ENCODE measurements around the gene DIAPH3.

Gene DIAPH3

DNA sequence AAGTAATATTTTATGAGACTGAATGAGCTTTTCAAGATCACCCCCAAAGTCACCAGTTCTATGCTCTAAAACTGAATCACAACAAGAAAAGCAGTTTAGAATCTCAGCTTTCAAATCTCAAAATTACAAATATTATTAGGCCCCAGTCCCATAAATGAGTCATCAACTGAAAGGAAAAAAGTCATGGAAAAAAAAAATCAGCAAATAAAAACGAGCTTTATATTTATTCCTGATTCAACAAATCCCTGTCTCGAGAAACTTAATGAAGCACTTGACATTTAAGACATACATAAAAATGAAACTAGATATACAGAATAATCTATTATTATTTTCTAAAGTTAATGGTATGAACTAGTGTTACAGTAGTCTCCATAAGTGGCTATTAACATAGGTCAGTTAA lies 203.0 kb downstream of the DIAPH3 start:
- DNase-seq (ENCODE audit: insufficient read length, low spot score) (no peak), FAIRE-seq (no peak)
- no peak for TF ChIP-seq POLR2A (IDR thresholded peaks at IDR 0.05; ENCODE audit: low read depth, low read length)

DNA sequence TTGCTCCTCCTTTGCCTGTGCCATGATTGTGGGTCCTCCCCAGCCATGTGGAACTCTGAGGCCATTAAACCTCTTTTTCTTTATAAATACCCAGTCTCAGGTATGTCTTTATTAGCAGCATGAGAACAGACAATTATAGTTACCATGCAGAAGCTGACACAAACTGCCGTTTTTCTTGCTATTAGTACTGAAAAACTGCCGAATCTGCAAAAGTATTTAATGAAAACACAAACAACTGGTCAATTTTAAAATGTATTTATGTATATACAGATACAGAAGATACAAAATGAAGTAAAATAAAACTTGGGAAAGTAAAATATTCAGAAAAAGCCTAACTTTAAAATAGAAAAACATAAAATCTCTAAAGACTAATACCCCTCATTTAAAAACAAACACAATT lies 206.3 kb downstream of the DIAPH3 start:
- no peak for DNase-seq (ENCODE audit: insufficient read length, low spot score)
- no peak for FAIRE-seq
- TF ChIP-seq POLR2A (IDR thresholded peaks at IDR 0.05; ENCODE audit: low read depth, low read length): no peak

DNA sequence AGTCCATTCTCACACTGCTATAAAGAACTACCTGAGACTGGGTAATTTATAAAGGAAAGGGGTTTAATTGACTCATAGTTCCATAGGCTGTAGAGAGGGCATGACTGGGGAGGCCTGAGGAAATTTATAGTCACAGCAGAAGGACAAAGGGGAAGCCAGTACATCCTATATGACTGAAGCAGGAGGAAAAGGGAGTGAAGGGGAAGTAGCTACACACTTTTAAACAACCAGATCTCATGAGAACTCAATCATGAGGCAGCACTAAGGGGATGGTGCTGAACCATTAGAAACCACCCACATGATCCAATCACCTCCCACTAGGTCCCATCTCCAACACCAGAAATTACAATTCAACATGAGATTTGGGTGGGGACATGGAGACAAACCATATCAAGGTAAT lies 209.1 kb downstream of the DIAPH3 start:
- FAIRE-seq (no peak), DNase-seq (ENCODE audit: insufficient read length, low spot score) (no peak)
- no peak for TF ChIP-seq POLR2A (IDR thresholded peaks at IDR 0.05; ENCODE audit: low read depth, low read length)

DNA sequence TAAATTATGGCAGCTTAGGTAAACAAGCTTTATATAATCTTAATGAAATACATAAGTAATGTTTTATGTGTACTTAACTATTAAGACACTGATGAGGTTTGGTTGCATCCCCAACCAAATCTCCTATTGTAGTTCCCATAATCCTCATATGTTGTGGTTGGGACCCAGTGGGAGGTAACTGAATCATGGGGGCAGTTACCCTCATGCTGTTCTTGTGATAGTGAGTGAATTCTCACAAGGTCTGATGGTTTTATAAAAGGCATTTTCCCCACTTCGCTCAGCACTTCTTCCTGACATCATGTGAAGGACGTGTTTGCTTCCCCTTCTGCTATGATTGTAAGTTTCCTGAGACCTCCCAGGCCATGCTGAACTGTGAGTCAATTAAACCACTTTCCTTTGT lies 212.7 kb downstream of the DIAPH3 start:
- TF ChIP-seq POLR2A (IDR thresholded peaks at IDR 0.05; ENCODE audit: low read depth, low read length): no peak
- FAIRE-seq: peak; percentile 30
- no peak for DNase-seq (ENCODE audit: insufficient read length, low spot score)

DNA sequence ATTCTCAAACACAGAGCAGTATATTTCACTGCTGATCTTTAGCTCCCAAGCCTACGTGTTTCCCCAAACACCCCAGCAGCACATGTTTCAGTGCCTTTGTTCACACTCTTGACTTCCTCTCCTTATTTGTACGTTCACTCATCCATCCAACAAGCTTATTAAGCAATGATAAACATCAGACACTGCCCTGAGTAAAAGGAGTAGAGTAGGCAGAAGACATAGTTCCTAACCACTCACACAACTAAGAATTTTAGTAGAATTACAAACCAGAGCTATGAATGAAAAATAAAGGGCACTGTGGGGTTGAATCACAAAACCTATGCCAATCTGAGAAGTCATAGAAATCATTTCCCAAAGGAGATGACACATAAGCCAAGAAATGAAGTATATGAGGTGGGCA lies 213.5 kb downstream of the DIAPH3 start:
- FAIRE-seq (no peak), DNase-seq (ENCODE audit: insufficient read length, low spot score) (no peak)
- TF ChIP-seq POLR2A (IDR thresholded peaks at IDR 0.05; ENCODE audit: low read depth, low read length): no peak

DNA sequence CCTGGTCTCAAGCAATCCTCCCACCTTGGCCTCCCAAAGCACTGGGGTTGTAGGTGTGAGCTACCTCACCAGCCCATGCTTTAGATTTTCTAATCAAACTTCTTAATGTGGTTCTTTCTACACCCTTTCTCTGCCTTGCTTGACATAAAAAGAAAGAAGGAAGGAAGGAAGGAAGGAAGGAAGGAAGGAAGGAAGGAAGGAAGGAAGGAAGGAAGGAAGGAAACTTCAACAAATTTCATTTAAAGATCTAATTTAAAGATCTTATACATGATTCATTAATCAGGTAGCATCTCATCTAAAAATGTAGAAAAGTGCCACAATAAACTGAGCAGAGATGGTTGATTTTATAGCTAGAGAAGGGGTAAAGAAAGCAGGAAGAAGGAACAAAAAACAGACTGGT lies 215.0 kb downstream of the DIAPH3 start:
- TF ChIP-seq POLR2A (IDR thresholded peaks at IDR 0.05; ENCODE audit: low read depth, low read length): no peak
- FAIRE-seq (no peak), DNase-seq (ENCODE audit: insufficient read length, low spot score) (no peak)

DNA sequence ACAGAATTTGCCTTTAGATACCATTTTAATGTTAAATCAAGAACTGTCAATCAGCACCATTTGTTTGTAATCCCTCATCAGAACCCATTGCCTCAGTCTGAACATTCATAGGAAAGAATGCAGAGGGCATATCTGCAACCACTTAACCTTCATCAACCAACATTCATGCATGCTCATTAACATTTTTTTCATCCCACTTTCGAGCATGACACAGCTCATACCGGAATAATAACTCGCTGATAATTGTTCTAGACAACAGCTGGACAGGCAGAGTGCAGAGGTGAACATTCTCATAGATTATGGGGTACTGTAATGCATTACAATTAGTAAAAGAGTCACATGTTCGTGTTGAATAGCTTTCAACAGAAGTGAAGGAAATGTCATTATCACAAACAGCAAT lies 216.8 kb downstream of the DIAPH3 start:
- FAIRE-seq: no peak
- DNase-seq (ENCODE audit: insufficient read length, low spot score): no peak
- no peak for TF ChIP-seq POLR2A (IDR thresholded peaks at IDR 0.05; ENCODE audit: low read depth, low read length)

DNA sequence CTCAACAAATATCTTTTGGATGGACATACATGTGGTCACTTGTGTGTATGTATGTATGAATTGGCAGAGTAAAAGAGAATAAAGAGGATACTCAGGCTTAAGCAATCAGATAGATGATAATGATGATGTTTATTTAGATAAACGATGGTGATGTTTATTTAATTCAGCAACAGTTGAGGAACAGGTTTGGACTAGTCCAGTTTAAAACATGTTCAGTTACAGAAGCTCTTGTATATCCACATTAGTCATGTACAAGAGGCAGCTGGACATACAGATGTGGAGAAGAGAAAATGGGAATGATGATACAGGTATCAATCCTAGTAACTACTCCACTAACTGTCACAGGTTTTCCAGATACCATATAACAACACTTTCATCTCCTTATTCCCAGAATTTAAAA lies 232.1 kb downstream of the DIAPH3 start:
- DNase-seq (ENCODE audit: insufficient read length, low spot score) (no peak), FAIRE-seq (no peak)
- no peak for TF ChIP-seq POLR2A (IDR thresholded peaks at IDR 0.05; ENCODE audit: low read depth, low read length)

DNA sequence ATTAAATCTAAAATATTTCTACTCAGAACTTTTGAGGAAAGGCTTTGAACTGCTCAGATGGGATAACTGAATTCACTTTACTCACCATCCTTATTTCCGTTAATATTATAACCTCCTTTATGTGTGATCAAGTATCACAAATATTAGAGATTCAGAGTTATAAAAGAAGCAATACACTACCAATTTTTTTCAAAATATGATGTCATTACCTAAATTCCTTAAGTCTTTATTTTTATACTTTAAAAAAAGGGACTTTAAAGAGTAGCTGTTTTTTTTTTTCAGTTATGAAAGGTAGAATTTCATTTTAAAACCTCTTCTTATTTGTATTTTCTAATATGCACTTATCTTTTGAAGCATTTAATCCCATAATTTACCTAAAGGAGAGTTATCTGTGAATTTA lies 239.5 kb downstream of the DIAPH3 start:
- DNase-seq (ENCODE audit: insufficient read length, low spot score): no peak
- no peak for FAIRE-seq
- no peak for TF ChIP-seq POLR2A (IDR thresholded peaks at IDR 0.05; ENCODE audit: low read depth, low read length)

DNA sequence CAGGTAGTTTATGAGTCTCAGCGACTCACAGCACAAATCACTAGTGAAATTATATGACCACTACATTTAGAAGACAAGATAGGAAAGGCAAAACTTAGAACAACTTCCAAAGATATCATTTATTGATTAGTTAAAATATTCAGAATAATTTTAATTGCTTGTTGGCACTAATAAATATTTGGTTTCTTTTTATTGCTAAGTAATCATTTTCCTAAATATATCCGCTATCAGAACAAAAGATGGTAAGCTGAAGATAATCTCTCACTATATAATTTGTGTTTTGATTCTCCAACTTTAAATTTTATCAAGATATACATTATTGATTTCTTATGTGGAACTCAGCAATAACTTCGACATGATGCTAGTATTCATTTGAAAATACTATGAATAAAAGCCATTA lies 248.5 kb downstream of the DIAPH3 start:
- FAIRE-seq (no peak), DNase-seq (ENCODE audit: insufficient read length, low spot score) (no peak)
- no peak for TF ChIP-seq POLR2A (IDR thresholded peaks at IDR 0.05; ENCODE audit: low read depth, low read length)

DNA sequence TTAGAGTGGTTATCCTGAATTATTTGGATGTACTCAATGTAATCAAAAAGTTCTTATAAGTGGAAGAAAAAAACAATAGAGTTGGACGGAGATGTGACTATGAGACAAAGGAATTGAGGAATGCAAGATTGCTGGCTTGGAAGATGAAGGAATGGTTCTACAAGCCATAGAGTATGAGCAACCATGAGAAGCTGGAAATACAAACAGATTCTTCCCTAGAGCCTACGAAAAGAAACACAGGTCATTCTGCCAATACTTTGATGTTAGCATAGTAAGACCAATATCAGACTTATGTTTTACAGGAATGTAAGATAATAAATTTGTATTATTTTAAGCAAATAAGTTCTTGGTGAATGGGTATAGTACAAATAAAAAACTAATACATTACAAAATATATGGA lies 249.2 kb downstream of the DIAPH3 start:
- DNase-seq (ENCODE audit: insufficient read length, low spot score) (no peak), FAIRE-seq (no peak)
- TF ChIP-seq POLR2A (IDR thresholded peaks at IDR 0.05; ENCODE audit: low read depth, low read length): no peak

DNA sequence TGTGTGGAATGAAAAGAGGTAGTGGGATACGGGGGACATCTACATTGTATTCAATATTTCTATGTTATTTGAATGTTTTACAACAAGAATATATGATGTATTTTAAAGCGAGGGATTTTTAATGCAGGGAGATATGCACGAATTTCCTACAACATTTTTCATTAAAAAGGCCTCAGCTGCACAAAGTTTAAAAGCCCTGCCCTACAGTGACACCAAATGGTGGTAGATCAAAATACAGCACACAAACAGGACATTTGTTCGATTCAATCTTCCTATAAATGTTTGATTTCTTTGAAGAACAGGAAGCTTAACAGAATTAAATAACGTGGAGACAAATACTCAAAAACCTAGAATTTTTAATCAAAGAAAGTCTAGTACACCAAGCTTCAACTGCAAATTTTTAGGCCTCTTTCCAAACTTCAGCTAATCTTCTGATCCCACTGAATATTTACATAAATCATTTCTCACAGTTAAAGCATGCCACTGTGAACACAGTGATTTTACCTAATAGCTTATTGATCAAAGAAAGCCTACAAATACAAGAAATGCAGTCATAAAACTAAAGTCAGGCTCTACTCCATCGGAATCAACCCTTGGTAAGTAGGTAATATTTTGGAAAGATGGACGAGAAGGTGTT lies 257.2 kb downstream of the DIAPH3 start:
- FAIRE-seq (peak; percentile 53), DNase-seq (ENCODE audit: insufficient read length, low spot score) (no peak)
- TF ChIP-seq POLR2A (IDR thresholded peaks at IDR 0.05; ENCODE audit: low read depth, low read length): no peak

DNA sequence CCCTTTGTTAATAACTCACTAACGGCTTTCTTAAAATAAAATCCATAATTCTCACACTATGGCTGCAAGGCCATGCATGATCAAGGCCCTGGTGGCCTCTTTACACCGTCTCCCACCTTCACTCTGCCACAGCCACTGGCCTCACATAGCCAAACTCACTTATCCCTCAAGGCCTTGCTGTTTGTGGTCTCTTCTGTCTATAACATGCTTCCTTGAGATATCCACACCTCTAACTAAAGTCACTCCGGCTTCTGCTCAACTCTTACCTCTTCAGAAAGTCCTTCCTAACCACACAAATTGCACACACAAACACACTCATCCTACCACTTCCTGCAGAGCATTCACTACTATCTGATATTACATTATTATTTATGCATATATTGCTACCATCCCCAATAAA lies 262.5 kb downstream of the DIAPH3 start:
- DNase-seq (ENCODE audit: insufficient read length, low spot score): no peak
- no peak for TF ChIP-seq POLR2A (IDR thresholded peaks at IDR 0.05; ENCODE audit: low read depth, low read length)
- FAIRE-seq: no peak

DNA sequence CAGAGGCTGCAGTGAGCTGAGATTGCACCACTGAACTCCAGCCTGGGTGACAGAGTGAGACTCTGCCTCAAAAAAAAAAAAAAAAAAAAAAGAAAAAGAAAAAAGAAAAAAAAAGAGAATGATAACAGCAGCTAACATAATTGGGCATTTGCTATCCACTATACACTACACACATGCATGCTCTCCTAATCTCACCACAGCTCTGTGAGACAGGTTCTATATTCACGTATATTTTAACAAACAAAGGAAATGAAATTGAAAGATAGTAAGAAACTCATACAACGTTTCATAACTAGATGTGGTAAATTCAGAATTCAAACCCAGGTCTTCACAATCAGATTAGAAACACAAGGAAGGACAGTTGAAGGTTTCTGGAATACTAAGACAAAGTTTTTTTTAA lies 265.7 kb downstream of the DIAPH3 start:
- TF ChIP-seq POLR2A (IDR thresholded peaks at IDR 0.05; ENCODE audit: low read depth, low read length): no peak
- FAIRE-seq: no peak
- no peak for DNase-seq (ENCODE audit: insufficient read length, low spot score)

DNA sequence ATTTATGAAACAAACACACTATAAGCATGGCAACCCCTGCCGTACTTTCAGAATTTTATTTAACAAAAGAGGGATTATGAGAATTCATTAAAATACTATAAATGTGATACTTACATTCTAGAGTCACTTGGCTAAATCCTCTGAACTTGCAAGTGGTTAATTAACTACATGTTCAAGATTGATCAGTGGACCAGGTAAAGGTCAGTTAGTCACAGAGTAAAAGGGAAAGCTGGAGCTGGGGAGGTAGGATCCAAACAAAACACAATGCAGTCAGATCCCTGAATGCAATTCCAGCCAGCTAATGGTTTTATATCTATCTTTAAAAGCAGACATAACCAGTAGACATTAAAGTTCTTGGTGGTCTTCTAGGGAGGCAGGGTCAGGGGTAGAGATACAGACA lies 270.5 kb downstream of the DIAPH3 start:
- DNase-seq (ENCODE audit: insufficient read length, low spot score) (no peak), FAIRE-seq (no peak)
- TF ChIP-seq POLR2A (IDR thresholded peaks at IDR 0.05; ENCODE audit: low read depth, low read length): no peak

DNA sequence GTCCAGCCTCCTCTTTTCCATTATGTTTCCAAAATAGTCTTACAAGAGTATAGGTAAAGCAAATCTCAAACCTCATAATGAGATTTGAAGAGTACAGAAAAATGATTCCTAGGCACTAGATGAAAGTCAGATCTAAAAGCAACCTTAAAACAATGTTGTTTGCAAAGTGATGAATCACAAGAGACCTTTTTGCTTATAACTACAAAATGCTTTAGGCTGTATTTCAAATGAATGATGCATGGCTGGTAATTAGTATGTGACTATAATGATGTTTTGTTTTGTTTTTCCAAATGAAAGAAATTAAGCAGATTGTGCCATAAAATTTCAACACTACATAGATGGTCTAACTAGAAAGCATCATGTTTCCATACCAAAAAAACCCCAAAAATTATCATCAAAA lies 272.7 kb downstream of the DIAPH3 start:
- no peak for DNase-seq (ENCODE audit: insufficient read length, low spot score)
- FAIRE-seq: no peak
- TF ChIP-seq POLR2A (IDR thresholded peaks at IDR 0.05; ENCODE audit: low read depth, low read length): no peak

Data from H54 (cell line).